Measurements from ENCODE around the gene SEBOX.

DNA sequence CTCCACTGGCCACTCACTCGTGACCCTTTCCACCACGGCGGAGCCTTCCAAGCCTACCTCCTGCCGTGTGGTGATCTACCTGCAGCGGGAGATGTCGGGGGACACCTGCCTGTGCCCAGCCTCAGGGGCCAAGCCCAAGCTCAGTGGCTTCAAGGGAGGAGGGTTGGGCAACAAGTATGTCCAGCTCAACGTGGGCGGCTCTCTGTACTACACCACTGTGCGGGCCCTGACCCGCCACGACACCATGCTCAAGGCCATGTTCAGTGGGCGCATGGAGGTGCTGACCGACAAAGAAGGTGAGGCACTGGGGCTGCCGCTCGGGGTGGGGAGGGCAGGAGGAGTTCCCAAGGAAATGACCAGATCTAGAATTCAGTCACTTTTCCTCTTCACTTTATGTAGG lies 25.6 kb downstream of the SEBOX start:
- TF ChIP-seq EP300 (IDR thresholded peaks at IDR 0.05), result no peak
- TF ChIP-seq, protein P1, sequence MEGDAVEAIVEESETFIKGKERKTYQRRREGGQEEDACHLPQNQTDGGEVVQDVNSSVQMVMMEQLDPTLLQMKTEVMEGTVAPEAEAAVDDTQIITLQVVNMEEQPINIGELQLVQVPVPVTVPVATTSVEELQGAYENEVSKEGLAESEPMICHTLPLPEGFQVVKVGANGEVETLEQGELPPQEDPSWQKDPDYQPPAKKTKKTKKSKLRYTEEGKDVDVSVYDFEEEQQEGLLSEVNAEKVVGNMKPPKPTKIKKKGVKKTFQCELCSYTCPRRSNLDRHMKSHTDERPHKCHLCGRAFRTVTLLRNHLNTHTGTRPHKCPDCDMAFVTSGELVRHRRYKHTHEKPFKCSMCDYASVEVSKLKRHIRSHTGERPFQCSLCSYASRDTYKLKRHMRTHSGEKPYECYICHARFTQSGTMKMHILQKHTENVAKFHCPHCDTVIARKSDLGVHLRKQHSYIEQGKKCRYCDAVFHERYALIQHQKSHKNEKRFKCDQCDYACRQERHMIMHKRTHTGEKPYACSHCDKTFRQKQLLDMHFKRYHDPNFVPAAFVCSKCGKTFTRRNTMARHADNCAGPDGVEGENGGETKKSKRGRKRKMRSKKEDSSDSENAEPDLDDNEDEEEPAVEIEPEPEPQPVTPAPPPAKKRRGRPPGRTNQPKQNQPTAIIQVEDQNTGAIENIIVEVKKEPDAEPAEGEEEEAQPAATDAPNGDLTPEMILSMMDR (IDR thresholded peaks at IDR 0.05), result no peak
- TF ChIP-seq POLR2A (IDR thresholded peaks at IDR 0.05), result no peak

Data from gastroesophageal sphincter (tissue), 3 donors.